ENCODE data around the gene MRGPRF.

The MRGPRF gene

GRCh38 chr11:69055212-69055586 is 42.2 kb upstream of the MRGPRF start:
- CTCF ChIA-PET = no interaction called here
- no peaks in the 10 kb centered on the region for H3K9me3 ChIP-seq (ENCODE audit: control insufficient read depth, insufficient read depth, low read depth, low read length)
- POLR2A ChIA-PET = no interaction called here
- H3K27ac ChIP-seq (ENCODE audit: extremely low read depth, low read depth, low read length) = no peak overlapping the region
- no peak for TF ChIP-seq OSR2 (tag by site-specific recombination; IDR thresholded peaks at IDR 0.05)
- H3K4me3 ChIP-seq (ENCODE audit: low read depth, low read length) = no peak overlapping the region
- H3K36me3 ChIP-seq (ENCODE audit: control insufficient read depth in 2 of 2, insufficient read depth in 1 of 2, low read length in 2 of 2) = peaks cover 0 to 45% of the 10 kb centered on the region in 2 experiments; a peak in 1 of 3 replicates
- no peaks in the 10 kb centered on the region for H3K4me1 ChIP-seq (ENCODE audit: control insufficient read depth, insufficient read depth, low read length)

GRCh38 chr11:69054397-69055211 is 41.6 kb upstream of the MRGPRF start:
- no peak overlapping the region for H3K27ac ChIP-seq (ENCODE audit: extremely low read depth, low read depth, low read length)
- H3K9me3 ChIP-seq (ENCODE audit: control insufficient read depth, insufficient read depth, low read depth, low read length) = no peaks in the 10 kb centered on the region
- H3K4me1 ChIP-seq (ENCODE audit: control insufficient read depth, insufficient read depth, low read length) = no peaks in the 10 kb centered on the region
- H3K36me3 ChIP-seq (ENCODE audit: control insufficient read depth in 2 of 2, insufficient read depth in 1 of 2, low read length in 2 of 2) = peaks cover 0 to 39% of the 10 kb centered on the region in 2 experiments; a peak in 1 of 3 replicates
- POLR2A ChIA-PET = no interaction called here
- H3K4me3 ChIP-seq (ENCODE audit: low read depth, low read length) = no peak overlapping the region
- CTCF ChIA-PET = no interaction called here
- no peak for TF ChIP-seq ZNF843 (tag by site-specific recombination; IDR thresholded peaks at IDR 0.05)
- TF ChIP-seq GLIS1 (tag by site-specific recombination; IDR thresholded peaks at IDR 0.05) = no peak
- TF ChIP-seq MZF1 (tag by site-specific recombination; IDR thresholded peaks at IDR 0.05; ENCODE audit: borderline replicate concordance) = no peak
- no peak for TF ChIP-seq ZNF626 (tag by site-specific recombination; IDR thresholded peaks at IDR 0.05)
- no peak for TF ChIP-seq ZNF777 (tag by site-specific recombination; IDR thresholded peaks at IDR 0.05; ENCODE audit: borderline replicate concordance)
- TF ChIP-seq OVOL3 (tag by site-specific recombination; IDR thresholded peaks at IDR 0.05) = no peak

DNA sequence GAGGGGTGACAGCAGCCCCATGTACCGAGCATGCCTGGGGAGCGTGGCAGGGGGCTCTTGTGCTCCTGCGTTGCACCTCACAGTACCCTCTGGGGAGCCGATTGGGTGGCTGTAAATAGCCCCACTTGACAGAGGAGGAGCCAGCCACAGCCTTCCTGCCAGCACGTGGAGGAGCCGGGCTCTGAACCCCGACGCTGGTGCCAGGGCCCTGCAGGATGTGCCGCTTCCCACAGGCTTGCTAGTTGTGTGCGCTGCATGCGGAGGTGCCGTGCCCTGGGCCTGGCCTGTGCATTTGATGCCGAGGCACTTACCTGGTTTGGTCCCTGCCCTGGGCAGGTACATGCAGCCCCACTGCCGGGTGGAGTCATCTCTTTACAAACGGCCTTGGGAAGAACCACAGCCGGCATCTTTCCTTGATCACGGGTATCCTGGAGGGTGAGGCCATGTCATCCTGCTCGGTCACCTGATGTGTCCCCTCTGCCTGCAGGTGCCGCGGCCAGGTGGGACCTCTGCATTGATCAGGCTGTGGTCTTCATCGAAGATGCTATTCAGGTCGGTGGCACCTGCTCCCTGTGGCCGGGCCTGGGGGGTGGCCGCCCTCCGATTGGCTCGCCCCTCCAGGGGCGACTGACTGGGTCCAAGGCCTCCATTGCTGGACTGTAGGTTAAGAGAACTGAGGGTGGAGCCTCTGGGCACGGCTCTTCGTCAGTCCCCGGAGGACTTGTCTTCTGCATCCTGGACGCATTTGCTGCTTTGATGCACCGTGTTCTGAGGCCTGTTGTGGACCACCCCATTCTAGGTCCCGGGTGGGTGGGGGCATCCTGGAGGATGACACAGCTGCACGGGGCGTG is 40.7 kb upstream of the MRGPRF start:
- TF ChIP-seq ZFP3 (tag by site-specific recombination; IDR thresholded peaks at IDR 0.05; ENCODE audit: low read depth) = no peak
- TF ChIP-seq ZNF24 (tag by site-specific recombination; IDR thresholded peaks at IDR 0.05) = no peak
- no peak for TF ChIP-seq ZBTB48 (tag by site-specific recombination; IDR thresholded peaks at IDR 0.05)
- TF ChIP-seq ZNF280D (tag by site-specific recombination; IDR thresholded peaks at IDR 0.05) = no peak
- TF ChIP-seq, protein P1, sequence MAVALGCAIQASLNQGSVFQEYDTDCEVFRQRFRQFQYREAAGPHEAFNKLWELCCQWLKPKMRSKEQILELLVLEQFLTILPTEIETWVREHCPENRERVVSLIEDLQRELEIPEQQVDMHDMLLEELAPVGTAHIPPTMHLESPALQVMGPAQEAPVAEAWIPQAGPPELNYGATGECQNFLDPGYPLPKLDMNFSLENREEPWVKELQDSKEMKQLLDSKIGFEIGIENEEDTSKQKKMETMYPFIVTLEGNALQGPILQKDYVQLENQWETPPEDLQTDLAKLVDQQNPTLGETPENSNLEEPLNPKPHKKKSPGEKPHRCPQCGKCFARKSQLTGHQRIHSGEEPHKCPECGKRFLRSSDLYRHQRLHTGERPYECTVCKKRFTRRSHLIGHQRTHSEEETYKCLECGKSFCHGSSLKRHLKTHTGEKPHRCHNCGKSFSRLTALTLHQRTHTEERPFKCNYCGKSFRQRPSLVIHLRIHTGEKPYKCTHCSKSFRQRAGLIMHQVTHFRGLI (tag by site-specific recombination; IDR thresholded peaks at IDR 0.05) = no peak
- TF ChIP-seq BCL6B (tag by site-specific recombination; IDR thresholded peaks at IDR 0.05) = no peak
- no peak for TF ChIP-seq ZNF48 (tag by site-specific recombination; IDR thresholded peaks at IDR 0.05)
- TF ChIP-seq ZNF354C (tag by site-specific recombination; IDR thresholded peaks at IDR 0.05; ENCODE audit: borderline replicate concordance, low read depth) = no peak
- TF ChIP-seq WT1 (tag by site-specific recombination; IDR thresholded peaks at IDR 0.05) = no peak
- no peak for TF ChIP-seq ZFP41 (tag by site-specific recombination; IDR thresholded peaks at IDR 0.05; ENCODE audit: borderline replicate concordance)
- TF ChIP-seq EGR2 (tag by site-specific recombination; IDR thresholded peaks at IDR 0.05; ENCODE audit: low read depth) = no peak
- TF ChIP-seq RBAK (tag by site-specific recombination; IDR thresholded peaks at IDR 0.05) = no peak
- TF ChIP-seq, protein P2, sequence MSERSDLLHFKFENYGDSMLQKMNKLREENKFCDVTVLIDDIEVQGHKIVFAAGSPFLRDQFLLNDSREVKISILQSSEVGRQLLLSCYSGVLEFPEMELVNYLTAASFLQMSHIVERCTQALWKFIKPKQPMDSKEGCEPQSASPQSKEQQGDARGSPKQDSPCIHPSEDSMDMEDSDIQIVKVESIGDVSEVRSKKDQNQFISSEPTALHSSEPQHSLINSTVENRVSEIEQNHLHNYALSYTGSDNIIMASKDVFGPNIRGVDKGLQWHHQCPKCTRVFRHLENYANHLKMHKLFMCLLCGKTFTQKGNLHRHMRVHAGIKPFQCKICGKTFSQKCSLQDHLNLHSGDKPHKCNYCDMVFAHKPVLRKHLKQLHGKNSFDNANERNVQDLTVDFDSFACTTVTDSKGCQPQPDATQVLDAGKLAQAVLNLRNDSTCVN (tag by site-specific recombination; optimal IDR thresholded peaks at IDR 0.05) = no peak
- TF ChIP-seq GLIS2 (tag by site-specific recombination; IDR thresholded peaks at IDR 0.05) = no peak
- TF ChIP-seq ZNF510 (tag by site-specific recombination; IDR thresholded peaks at IDR 0.05; ENCODE audit: insufficient replicate concordance) = no peak
- Histone ChIP-seq H3K36me3 (ENCODE audit: control insufficient read depth in 2 of 2, insufficient read depth in 1 of 2, low read length in 2 of 2) (peaks cover 0 to 34% of the 10 kb centered on the region in 2 experiments; a peak in 1 of 3 replicates), H3K9me3 (ENCODE audit: control insufficient read depth, insufficient read depth, low read depth, low read length) (no peaks in the 10 kb centered on the region), H3K4me3 (ENCODE audit: low read depth, low read length) (no peak overlapping the region), H3K27ac (ENCODE audit: extremely low read depth, low read depth, low read length) (no peak overlapping the region), H3K4me1 (ENCODE audit: control insufficient read depth, insufficient read depth, low read length) (no peaks in the 10 kb centered on the region)
- ChIA-PET POLR2A (no interaction called here), CTCF (no interaction called here)
